ENCODE data around the gene ATP9B. TPM values are rescaled to one million over a fixed set of nuclear protein-coding genes. Genes with fewer than 3 reads are reported as not detected.

Gene ATP9B
- total RNA-seq, 1 donor from 2014 or later, result 43.9 TPM

GRCh38 chr18:79182047-79182713, 113.0 kb downstream of the ATP9B start:
- Histone ChIP-seq H3K36me3 (peaks cover 8% of the 10 kb centered on the region), H3K4me1 (peaks cover 1% of the 10 kb centered on the region), H3K4me3 (no peak overlapping the region), H3K27me3 (no peaks in the 10 kb centered on the region), H3K27ac (no peak overlapping the region), H3K9me3 (no peaks in the 10 kb centered on the region)
- ATAC-seq, result no peak
- no peak for TF ChIP-seq CTCF (IDR thresholded peaks at IDR 0.05)
- DNase-seq, result no peak
- intact Hi-C loops (cut with DNase I), result no loop called here

GRCh38 chr18:79185648-79186047, 116.5 kb downstream of the ATP9B start:
- no peak for ATAC-seq
- Histone ChIP-seq H3K27ac (no peak overlapping the region), H3K27me3 (no peaks in the 10 kb centered on the region), H3K4me1 (peaks cover 6% of the 10 kb centered on the region), H3K9me3 (no peaks in the 10 kb centered on the region), H3K36me3 (no peaks in the 10 kb centered on the region), H3K4me3 (no peak overlapping the region)
- intact Hi-C loops (cut with DNase I), result no loop called here
- TF ChIP-seq CTCF (IDR thresholded peaks at IDR 0.05), result no peak
- DNase-seq, result no peak

- Histone ChIP-seq H3K9me3 (no peaks in the 10 kb centered on the region), H3K4me1 (peaks cover 6% of the 10 kb centered on the region), H3K27ac (no peak overlapping the region), H3K36me3 (no peaks in the 10 kb centered on the region), H3K27me3 (no peaks in the 10 kb centered on the region), H3K4me3 (no peak overlapping the region)
- no peak for TF ChIP-seq CTCF (IDR thresholded peaks at IDR 0.05)
- no peak for ATAC-seq
- intact Hi-C loops (cut with DNase I), result no loop called here
- DNase-seq, result no peak
These were observed 117.5 kb downstream of the ATP9B start for GRCh38 chr18:79186649-79187048.

- DNase-seq (no peak), ATAC-seq (no peak)
- TF ChIP-seq CTCF (IDR thresholded peaks at IDR 0.05), result no peak
- intact Hi-C loops (cut with DNase I), result no loop called here
- H3K27ac ChIP-seq, result no peak overlapping the region
- H3K4me3 ChIP-seq, result no peak overlapping the region
- H3K4me1 ChIP-seq, result peaks cover 6% of the 10 kb centered on the region
- H3K27me3 ChIP-seq, result no peaks in the 10 kb centered on the region
- H3K9me3 ChIP-seq, result no peaks in the 10 kb centered on the region
- no peaks in the 10 kb centered on the region for H3K36me3 ChIP-seq
These were observed 118.5 kb downstream of the ATP9B start for GRCh38 chr18:79187532-79188277.

- Histone ChIP-seq H3K36me3 (peaks cover 8% of the 10 kb centered on the region), H3K4me3 (no peak overlapping the region), H3K9me3 (no peaks in the 10 kb centered on the region), H3K4me1 (peaks cover 6% of the 10 kb centered on the region), H3K27me3 (no peaks in the 10 kb centered on the region), H3K27ac (no peak overlapping the region)
- ATAC-seq (no peak), DNase-seq (no peak)
- intact Hi-C loops (cut with DNase I), result no loop called here
- no peak for TF ChIP-seq CTCF (IDR thresholded peaks at IDR 0.05)
These were observed 122.2 kb downstream of the ATP9B start for GRCh38 chr18:79191418-79191817.

Data from upper lobe of right lung (tissue), 1 donor.